HL-60 (cell line): ENCODE results near the gene CCS.

ENCODE experiments used
- CTCF ChIP-seq: IDR thresholded peaks from one replicate; pipeline ENCODE4 v1.5.1; 2011; ENCODE audit warnings: low read length, control low read depth, inconsistent platforms; ENCODE audit not compliant: insufficient read depth
- POLR2AphosphoS5 ChIP-seq: IDR thresholded peaks from 2 replicates; pipeline ENCODE4 v1.6.1; 2012; ENCODE audit warnings: low read depth

- TF ChIP-seq POLR2AphosphoS5 (no peak), CTCF (no peak)
These were observed 38.4 kb upstream of the CCS start for GRCh38 chr11:66554602-66555001.
